SK-N-SH treated with all-trans-retinoic acid at 6 μM for 48 hours (cell line): Measurements from ENCODE around the gene RFX8.
"Not testable (repeated sequence)": the region's sequence is repeated elsewhere in the genome, so short reads cannot be mapped to it uniquely, and the experiment has no call there.

Source experiments
- ARNTL ChIP-seq: fragments of 450-650 bp; formaldehyde crosslinking; IDR thresholded peaks from 2 replicates; pipeline ENCODE4 v1.5.0; 2020; ENCODE audit warnings: low read depth, mild to moderate bottlenecking, moderate library complexity, borderline replicate concordance
- BACH2 ChIP-seq: fragments of 250-450 bp; sonication (Bioruptor Pico); IDR thresholded peaks from 2 replicates; pipeline ENCODE4 v1.9.0; 2021; ENCODE audit warnings: mild to moderate bottlenecking, borderline replicate concordance
- ESRRG ChIP-seq: fragments of 250-450 bp; sonication (Bioruptor Pico); IDR thresholded peaks from 2 replicates; pipeline ENCODE4 v1.6.1; 2021; ENCODE audit warnings: mild to moderate bottlenecking
- GLIS3 ChIP-seq: fragments of 250-450 bp; sonication (Bioruptor Pico); IDR thresholded peaks from 2 replicates; pipeline ENCODE4 v1.5.0; 2020; ENCODE audit warnings: mild to moderate bottlenecking, moderate library complexity
- OSR1 ChIP-seq: fragments of 250-450 bp; sonication (Bioruptor Pico); IDR thresholded peaks from 2 replicates; pipeline ENCODE4 v1.8.0; 2022; ENCODE audit warnings: moderate library complexity, mild to moderate bottlenecking, inconsistent platforms
- POU6F1 ChIP-seq: fragments of 250-450 bp; sonication (Bioruptor Pico); IDR thresholded peaks from 2 replicates; pipeline ENCODE4 v1.8.0; 2021; ENCODE audit warnings: low read depth, mild to moderate bottlenecking, moderate library complexity, borderline replicate concordance
- RARB ChIP-seq: fragments of 250-450 bp; sonication (Bioruptor Pico); IDR thresholded peaks from 2 replicates; pipeline ENCODE4 v1.8.0; 2021; ENCODE audit warnings: mild to moderate bottlenecking, moderate library complexity
- TOX ChIP-seq: fragments of 250-450 bp; sonication (Bioruptor Pico); IDR thresholded peaks from 2 replicates; pipeline ENCODE4 v1.8.0; 2021; ENCODE audit warnings: mild to moderate bottlenecking, moderate library complexity, borderline replicate concordance
- ZFP3 ChIP-seq: fragments of 250-450 bp; sonication (Bioruptor Pico); IDR thresholded peaks from 2 replicates; pipeline ENCODE4 v1.5.0; 2020; ENCODE audit warnings: mild to moderate bottlenecking, moderate library complexity
- ZNF565 ChIP-seq: fragments of 450-650 bp; formaldehyde crosslinking; conservative IDR thresholded peaks from 2 replicates; pipeline ENCODE4 v1.5.0; 2020; ENCODE audit warnings: low read depth, mild to moderate bottlenecking, moderate library complexity
- ZNF8 ChIP-seq: fragments of 450-650 bp; formaldehyde crosslinking; IDR thresholded peaks from 2 replicates; pipeline ENCODE4 v1.5.0; 2020; ENCODE audit warnings: mild to moderate bottlenecking, moderate library complexity
- TF ChIP-seq, protein P1 (sequence below): fragments of 250-450 bp; sonication (Bioruptor Pico); IDR thresholded peaks from 2 replicates; pipeline ENCODE4 v1.8.0; 2020; ENCODE audit warnings: mild to moderate bottlenecking, moderate library complexity, borderline replicate concordance
- TF ChIP-seq, protein P2 (sequence below): fragments of 250-450 bp; sonication (Bioruptor Pico); IDR thresholded peaks from 2 replicates; pipeline ENCODE4 v1.5.1; 2020; ENCODE audit warnings: low read depth, mild to moderate bottlenecking, moderate library complexity

GRCh38 chr2:101505276-101505675 lies 30.4 kb upstream of the RFX8 start:
- TF ChIP-seq, protein P1, sequence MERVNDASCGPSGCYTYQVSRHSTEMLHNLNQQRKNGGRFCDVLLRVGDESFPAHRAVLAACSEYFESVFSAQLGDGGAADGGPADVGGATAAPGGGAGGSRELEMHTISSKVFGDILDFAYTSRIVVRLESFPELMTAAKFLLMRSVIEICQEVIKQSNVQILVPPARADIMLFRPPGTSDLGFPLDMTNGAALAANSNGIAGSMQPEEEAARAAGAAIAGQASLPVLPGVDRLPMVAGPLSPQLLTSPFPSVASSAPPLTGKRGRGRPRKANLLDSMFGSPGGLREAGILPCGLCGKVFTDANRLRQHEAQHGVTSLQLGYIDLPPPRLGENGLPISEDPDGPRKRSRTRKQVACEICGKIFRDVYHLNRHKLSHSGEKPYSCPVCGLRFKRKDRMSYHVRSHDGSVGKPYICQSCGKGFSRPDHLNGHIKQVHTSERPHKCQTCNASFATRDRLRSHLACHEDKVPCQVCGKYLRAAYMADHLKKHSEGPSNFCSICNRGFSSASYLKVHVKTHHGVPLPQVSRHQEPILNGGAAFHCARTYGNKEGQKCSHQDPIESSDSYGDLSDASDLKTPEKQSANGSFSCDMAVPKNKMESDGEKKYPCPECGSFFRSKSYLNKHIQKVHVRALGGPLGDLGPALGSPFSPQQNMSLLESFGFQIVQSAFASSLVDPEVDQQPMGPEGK (CRISPR knock-in tag) = not testable (repeated sequence)
- TF ChIP-seq, protein P2, sequence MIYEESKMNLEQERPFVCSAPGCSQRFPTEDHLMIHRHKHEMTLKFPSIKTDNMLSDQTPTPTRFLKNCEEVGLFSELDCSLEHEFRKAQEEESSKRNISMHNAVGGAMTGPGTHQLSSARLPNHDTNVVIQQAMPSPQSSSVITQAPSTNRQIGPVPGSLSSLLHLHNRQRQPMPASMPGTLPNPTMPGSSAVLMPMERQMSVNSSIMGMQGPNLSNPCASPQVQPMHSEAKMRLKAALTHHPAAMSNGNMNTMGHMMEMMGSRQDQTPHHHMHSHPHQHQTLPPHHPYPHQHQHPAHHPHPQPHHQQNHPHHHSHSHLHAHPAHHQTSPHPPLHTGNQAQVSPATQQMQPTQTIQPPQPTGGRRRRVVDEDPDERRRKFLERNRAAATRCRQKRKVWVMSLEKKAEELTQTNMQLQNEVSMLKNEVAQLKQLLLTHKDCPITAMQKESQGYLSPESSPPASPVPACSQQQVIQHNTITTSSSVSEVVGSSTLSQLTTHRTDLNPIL = not testable (repeated sequence)
- TF ChIP-seq GLIS3 (CRISPR knock-in tag); TOX; RARB (CRISPR knock-in tag); ESRRG (CRISPR knock-in tag); BACH2 (CRISPR knock-in tag); ZNF8; ARNTL (CRISPR knock-in tag); POU6F1 (CRISPR knock-in tag); OSR1; ZNF565 (CRISPR knock-in tag); ZFP3: not testable (repeated sequence)
